CD4-positive, alpha-beta T cell (primary cell): ENCODE measurements around the gene ARSG. TPM values are rescaled to one million over a fixed set of nuclear protein-coding genes. Genes with fewer than 3 reads are reported as not detected.

Experiments used
- ATAC-seq: fragments of 200-7000 bp; cut with Tn5 transposase; one replicate; pipeline ENCODE4 v1.10.0; 2022; ENCODE audit warnings: mild to moderate bottlenecking; ENCODE audit not compliant: poor library complexity
- CTCF ChIA-PET: fragments of 350-600 bp; sonication (Branson Sonifier 250); formaldehyde crosslinking; loops from one replicate; lab custom pipeline; 2021; ENCODE audit warnings: antibody characterized with exemption, inconsistent platforms; lab: Charles Lee
- POLR2A ChIA-PET: fragments of 350-600 bp; sonication (Branson Sonifier 250); formaldehyde crosslinking; loops from one replicate; lab custom pipeline; 2021; ENCODE audit warnings: antibody characterized with exemption, inconsistent platforms; lab: Charles Lee
- DNase-seq, 14 experiments: peaks; one replicate each; pipeline ENCODE4 v3.0.0-alpha.2; 2013 to 2020; ENCODE audit warnings: mixed read lengths in 2 of 14
- H3K27ac ChIP-seq, 2 donors: one replicate each; pipeline versions ENCODE4 v1.5.1 to v1.7.0; 2013; ENCODE audit warnings: low read length in 2 of 2, low read depth in 1 of 2, mild to moderate bottlenecking in 1 of 2
- H3K27me3 ChIP-seq, 2 experiments: 1 replicate in 1 of 2; 2 replicates in 1 of 2; pipeline versions ENCODE4 v1.6.1 to v1.7.0; 2013; ENCODE audit warnings: low read length in 2 of 2, control low read depth in 1 of 2, mild to moderate bottlenecking in 1 of 2, moderate library complexity in 1 of 2; ENCODE audit not compliant: insufficient read depth in 2 of 2, control insufficient read depth in 1 of 2
- H3K36me3 ChIP-seq: one replicate; pipeline ENCODE4 v1.6.1; 2013; ENCODE audit warnings: low read length, control low read depth; ENCODE audit not compliant: insufficient read depth
- H3K4me1 ChIP-seq: one replicate; pipeline ENCODE4 v1.6.1; 2013; ENCODE audit warnings: low read length, control low read depth; ENCODE audit not compliant: insufficient read depth
- H3K4me3 ChIP-seq: one replicate; pipeline ENCODE4 v1.5.1; 2013; ENCODE audit warnings: mild to moderate bottlenecking, low read length, moderate library complexity
- H3K9me3 ChIP-seq, 2 experiments: 1 replicate in 1 of 2; 2 replicates in 1 of 2; pipeline versions ENCODE4 v1.6.1 to v1.7.0; 2013; ENCODE audit warnings: low read length in 2 of 2, mild to moderate bottlenecking in 2 of 2, control low read depth in 1 of 2, moderate library complexity in 1 of 2; ENCODE audit not compliant: control insufficient read depth in 1 of 2, insufficient read depth in 1 of 2
- H3K27ac Mint-ChIP-seq: one replicate; pipeline ENCODE4 v1.8.0; 2020; ENCODE audit warnings: mixed read lengths
- H3K27me3 Mint-ChIP-seq: one replicate; pipeline ENCODE4 v1.8.0; 2021; ENCODE audit warnings: mixed read lengths
- H3K36me3 Mint-ChIP-seq: one replicate; pipeline ENCODE4 v1.8.0; 2021; ENCODE audit warnings: low read depth, mixed read lengths
- H3K4me1 Mint-ChIP-seq: one replicate; pipeline ENCODE4 v1.8.0; 2021; ENCODE audit warnings: low read depth, mixed read lengths
- H3K4me3 Mint-ChIP-seq: one replicate; pipeline ENCODE4 v1.8.0; 2020; ENCODE audit warnings: mild to moderate bottlenecking, mixed read lengths
- H3K9me3 Mint-ChIP-seq: one replicate; pipeline ENCODE4 v1.8.0; 2020; ENCODE audit warnings: mixed read lengths
- CTCF ChIP-seq: fragments of 200-600 bp; IDR thresholded peaks from one replicate; pipeline ENCODE4 v1.8.0; 2022; ENCODE audit warnings: antibody characterized with exemption, mild to moderate bottlenecking
- intact Hi-C, 2 experiments: fragments of 100-400 bp; cut with DNase I in 1 of 2; cut with micrococcal nuclease in 1 of 2; formaldehyde crosslinking; loops; one replicate each; pipeline versions ENCODE4 v1.15.1 to v1.9.0; 2023 to 2025; cut with DNase I, micrococcal nuclease
- total RNA-seq, 174 experiments: library from RNA in 2 of 174; stranded (reverse) in 2 of 174; gene quantifications; one replicate each; pipeline ENCODE4 v1.2.3 and lab custom pipeline; 2021 to 2026

The ARSG gene
- total RNA-seq, 2 experiments from 2014 or later = 13.8 to 16.0 TPM

- CTCF ChIA-PET = interaction anchor here (0.7 kb wide), 1 partner anchor 354 kb away, joined by 3 read pairs; no protein-coding TSS in a partner anchor
- Mint-ChIP-seq H3K27ac (no peak overlapping the region), H3K4me1 (peaks cover 18% of the 10 kb centered on the region), H3K4me3 (no peak overlapping the region), H3K9me3 (no peaks in the 10 kb centered on the region), H3K36me3 (no peaks in the 10 kb centered on the region), H3K27me3 (no peaks in the 10 kb centered on the region)
- Histone ChIP-seq H3K4me3 (no peak overlapping the region), H3K27me3 (no peaks in the 10 kb centered on the region), H3K27ac (no peak overlapping the region), H3K36me3 (peaks cover 11% of the 10 kb centered on the region), H3K9me3 (no peaks in the 10 kb centered on the region), H3K4me1 (peaks cover 18% of the 10 kb centered on the region)
- POLR2A ChIA-PET = no interaction called here
- no peak for ATAC-seq
- TF ChIP-seq CTCF = no peak
- no peak for DNase-seq
- intact Hi-C loops = no loop called here
Observed at GRCh38 chr17:68453991-68454665, 162.8 kb downstream of the ARSG start.

GRCh38 chr17:68455901-68456338 lies 164.6 kb downstream of the ARSG start:
- intact Hi-C loops = loop anchor here (2.0 to 5.0 kb wide), 2 partner anchors 17 to 419 kb away; partner anchors contain the start of gene KPNA2 (in 2 of the 2)
- Mint-ChIP-seq H3K4me1 (peaks cover 33% of the 10 kb centered on the region), H3K27me3 (no peaks in the 10 kb centered on the region), H3K9me3 (no peaks in the 10 kb centered on the region), H3K4me3 (peak overlapping the region; percentile 90), H3K36me3 (no peaks in the 10 kb centered on the region), H3K27ac (peak overlapping the region; percentile 71)
- CTCF ChIA-PET = interaction anchor here (1.2 to 1.4 kb wide), 2 partner anchors 19 to 57 kb away, joined by 3 to 7 read pairs; no protein-coding TSS in a partner anchor
- POLR2A ChIA-PET = interaction anchor here (0.6 to 3.7 kb wide), 4 partner anchors 18 to 211 kb away, joined by 3 to 38 read pairs (median 14); partner anchors contain the start of genes AMZ2, ARSG and SLC16A6
- Histone ChIP-seq H3K27me3 (no peaks in the 10 kb centered on the region), H3K4me1 (peaks cover 32% of the 10 kb centered on the region), H3K4me3 (no peak overlapping the region), H3K27ac (no peak overlapping the region), H3K36me3 (peaks cover under 1% of the 10 kb centered on the region), H3K9me3 (no peaks in the 10 kb centered on the region)
- no peak for ATAC-seq
- peak in 2 of 14 experiments; percentile 37 to 52 for DNase-seq
- no peak for TF ChIP-seq CTCF

GRCh38 chr17:68456339-68457167 lies 165.3 kb downstream of the ARSG start:
- no peaks in the 10 kb centered on the region for H3K27me3 ChIP-seq
- ATAC-seq (no peak), DNase-seq (no peak)
- ChIA-PET POLR2A (interaction anchor here (0.6 to 3.7 kb wide), 20 partner anchors 16 to 421 kb away, joined by 3 to 38 read pairs (median 5); partner anchors contain the start of genes AMZ2, ARSG, KPNA2 and PRKAR1A), CTCF (interaction anchor here (1.2 to 2.6 kb wide), 5 partner anchors 20 to 256 kb away, joined by 4 to 19 read pairs (median 8); no protein-coding TSS in a partner anchor)
- H3K36me3 Mint-ChIP-seq = no peaks in the 10 kb centered on the region
- H3K4me1 ChIP-seq = peaks cover 38% of the 10 kb centered on the region
- H3K27me3 Mint-ChIP-seq = no peaks in the 10 kb centered on the region
- intact Hi-C loops = loop anchor here (1.0 to 5.0 kb wide), 3 partner anchors 18 to 419 kb away; partner anchors contain the start of gene KPNA2 (in 2 of the 2)
- no peaks in the 10 kb centered on the region for H3K9me3 ChIP-seq
- H3K4me3 ChIP-seq = peak overlapping the region; percentile 77
- H3K27ac ChIP-seq = no peak overlapping the region
- H3K4me1 Mint-ChIP-seq = peaks cover 39% of the 10 kb centered on the region
- TF ChIP-seq CTCF = no peak
- no peaks in the 10 kb centered on the region for H3K9me3 Mint-ChIP-seq
- peak overlapping the region; percentile 90 for H3K4me3 Mint-ChIP-seq
- no peaks in the 10 kb centered on the region for H3K36me3 ChIP-seq
- peak overlapping the region; percentile 71 for H3K27ac Mint-ChIP-seq
